PC-3 (cell line): Measurements from ENCODE around the gene CDC42BPB. TPM values are rescaled to one million over a fixed set of nuclear protein-coding genes. Genes with fewer than 3 reads are reported as not detected.
"Not testable (repeated sequence)": the region's sequence is repeated elsewhere in the genome, so short reads cannot be mapped to it uniquely, and the experiment has no call there.

Experiments used
- ATAC-seq: fragments of 200-7000 bp; cut with Tn5 transposase; 2 replicates; pipeline ENCODE4 v1.9.1; 2020; ENCODE audit warnings: mild to moderate bottlenecking, moderate library complexity
- BruUV-seq: library from RNA; stranded (reverse); fragments of 400-500 nt; replicated peaks from 2 replicates; lab custom pipeline; 2021; lab: Mats Ljungman, UMichigan
- CTCF ChIA-PET: fragments of 300-600 bp; sonication (Branson Sonifier 250); formaldehyde crosslinking; loops from one replicate; lab custom pipeline; 2022; ENCODE audit warnings: antibody characterized with exemption; lab: Charles Lee
- POLR2A ChIA-PET: fragments of 300-600 bp; sonication (Branson Sonifier 250); formaldehyde crosslinking; loops from one replicate; lab custom pipeline; 2022; ENCODE audit warnings: antibody characterized with exemption; ENCODE audit not compliant: unreplicated experiment; lab: Charles Lee
- DNase-seq: peaks from one replicate; pipeline ENCODE4 v3.0.0-alpha.2; 2015
- H2AFZ ChIP-seq: fragments of 300-600 bp; sonication (generic); 2 replicates; pipeline ENCODE4 v1.6.0; 2016; ENCODE audit warnings: antibody characterized with exemption, low read length
- H3F3A ChIP-seq: fragments of 300-600 bp; sonication (generic); one replicate; pipeline ENCODE4 v1.6.0; 2017; ENCODE audit warnings: antibody characterized with exemption, low read length, control low read depth, mild to moderate bottlenecking; ENCODE audit not compliant: unreplicated experiment
- H3K27ac ChIP-seq: fragments of 300-600 bp; sonication (generic); 2 replicates; pipeline ENCODE4 v1.5.1; 2016; ENCODE audit warnings: mild to moderate bottlenecking, low read length
- H3K27me3 ChIP-seq: fragments of 300-600 bp; sonication (generic); 2 replicates; pipeline ENCODE4 v1.6.1; 2016; ENCODE audit warnings: low read length, mixed read lengths
- H3K36me3 ChIP-seq: fragments of 300-600 bp; sonication (generic); 2 replicates; pipeline ENCODE4 v1.6.1; 2016; ENCODE audit warnings: low read depth, mixed run types, low read length, mixed read lengths
- H3K4me1 ChIP-seq: fragments of 300-600 bp; sonication (generic); 2 replicates; pipeline ENCODE4 v1.5.1; 2016; ENCODE audit warnings: low read length; ENCODE audit not compliant: insufficient read depth
- H3K4me2 ChIP-seq: fragments of 300-600 bp; sonication (generic); 2 replicates; pipeline ENCODE4 v1.6.0; 2016; ENCODE audit warnings: low read length
- H3K4me3 ChIP-seq: fragments of 300-600 bp; sonication (generic); 2 replicates; pipeline ENCODE4 v1.5.1; 2016; ENCODE audit warnings: mild to moderate bottlenecking, low read length, mixed read lengths
- H3K79me2 ChIP-seq: fragments of 300-600 bp; sonication (generic); 2 replicates; pipeline ENCODE4 v1.6.1; 2017; ENCODE audit warnings: low read length, mixed read lengths
- H3K9ac ChIP-seq: fragments of 300-600 bp; sonication (generic); 2 replicates; pipeline ENCODE4 v1.6.0; 2016; ENCODE audit warnings: mild to moderate bottlenecking, low read length
- H3K9me2 ChIP-seq: fragments of 300-600 bp; sonication (generic); replicated peaks from 2 replicates; pipeline ENCODE4 v1.6.1; 2016; ENCODE audit warnings: mixed run types, low read length, mixed read lengths
- H3K9me3 ChIP-seq: fragments of 300-600 bp; sonication (generic); 2 replicates; pipeline ENCODE4 v1.6.1; 2016; ENCODE audit warnings: low read length, mixed read lengths
- H4K20me1 ChIP-seq: fragments of 300-600 bp; sonication (generic); 2 replicates; pipeline ENCODE4 v1.6.1; 2016; ENCODE audit warnings: low read length, mixed read lengths
- CTCF ChIP-seq: fragments of 300-600 bp; sonication (generic); conservative IDR thresholded peaks from 2 replicates; pipeline ENCODE4 v1.5.1; 2017; ENCODE audit warnings: antibody characterized with exemption, low read depth, mild to moderate bottlenecking, low read length
- EZH2 ChIP-seq: fragments of 300-600 bp; sonication (generic); IDR thresholded peaks from one replicate; pipeline ENCODE4 v1.6.1; 2017; ENCODE audit warnings: antibody characterized with exemption, mild to moderate bottlenecking, low read length; ENCODE audit not compliant: unreplicated experiment
- EZH2phosphoT487 ChIP-seq: fragments of 300-600 bp; sonication (generic); IDR thresholded peaks from 2 replicates; pipeline ENCODE4 v1.6.1; 2018; ENCODE audit warnings: mild to moderate bottlenecking, antibody characterized with exemption, low read length, borderline replicate concordance
- intact Hi-C: fragments of 100-400 bp; cut with micrococcal nuclease; formaldehyde crosslinking; loops from 2 replicates; pipeline ENCODE4 v1.9.0; 2023
- total RNA-seq: library from RNA; depleted of rRNA; stranded (reverse); fragments of >200 nt; gene quantifications from 2 replicates; pipeline ENCODE4 v1.2.3, GENCODE V29; 2014

The CDC42BPB gene
- total RNA-seq, 1 experiment from 2014 or later, result 73.0 TPM

GRCh38 chr14:103052407-103052806 is 4.9 kb downstream of the CDC42BPB start:
- Histone ChIP-seq H3K9me3 (no peaks in the 10 kb centered on the region), H3K4me1 (peaks cover 12% of the 10 kb centered on the region; the same call in 1 of the 2 replicates), H3K27me3 (no peaks in the 10 kb centered on the region), H3K9ac (no peak overlapping the region), H3K9me2 (no peaks in the 10 kb centered on the region), H4K20me1 (peaks cover 26% of the 10 kb centered on the region), H3K27ac (no peak overlapping the region), H3K4me3 (no peak overlapping the region), H3K4me2 (no peak overlapping the region), H3K79me2 (peaks cover 92% of the 10 kb centered on the region), H2AFZ (no peak overlapping the region), H3F3A (no peaks in the 10 kb centered on the region), H3K36me3 (no peaks in the 10 kb centered on the region)
- ATAC-seq, result no peak
- TF ChIP-seq EZH2, result no peak
- TF ChIP-seq EZH2phosphoT487, result no peak
- TF ChIP-seq CTCF, result no peak
- CTCF ChIA-PET, result no interaction called here
- POLR2A ChIA-PET, result no interaction called here
- DNase-seq, result no peak
- BruUV-seq, result no TSS peak
- intact Hi-C loops, result no loop called here

- BruUV-seq, result no TSS peak
- Histone ChIP-seq H3K79me2 (peaks cover 96% of the 10 kb centered on the region), H3K9me3 (no peaks in the 10 kb centered on the region), H3K9ac (no peak overlapping the region), H3K4me3 (no peak overlapping the region), H3K27me3 (no peaks in the 10 kb centered on the region), H3K27ac (no peak overlapping the region), H3K4me2 (no peak overlapping the region), H3K4me1 (peaks cover 12% of the 10 kb centered on the region; the same call in 1 of the 2 replicates), H3K9me2 (no peaks in the 10 kb centered on the region), H4K20me1 (peaks cover 23% of the 10 kb centered on the region), H2AFZ (no peak overlapping the region), H3F3A (no peaks in the 10 kb centered on the region), H3K36me3 (no peaks in the 10 kb centered on the region)
- no peak for TF ChIP-seq EZH2phosphoT487
- ATAC-seq (no peak), DNase-seq (no peak)
- ChIA-PET POLR2A (no interaction called here), CTCF (no interaction called here)
- intact Hi-C loops, result no loop called here
Observed at GRCh38 chr14:103050935-103051334, 6.4 kb downstream of the CDC42BPB start.

- BruUV-seq, H3K9ac ChIP-seq, H3K9me2 ChIP-seq, H3K9me3 ChIP-seq, H3K4me2 ChIP-seq, intact Hi-C loops, POLR2A ChIA-PET, CTCF ChIA-PET, H3K36me3 ChIP-seq, H3K4me1 ChIP-seq, H3K27ac ChIP-seq, ATAC-seq, H3K4me3 ChIP-seq, H2AFZ ChIP-seq, H3F3A ChIP-seq, H3K27me3 ChIP-seq, DNase-seq: not testable (repeated sequence)
- peaks cover 96% of the 10 kb centered on the region for H3K79me2 ChIP-seq
- peaks cover 15% of the 10 kb centered on the region; the same call in 1 of the 2 replicates for H4K20me1 ChIP-seq
Observed at GRCh38 chr14:103047453-103047852, 9.9 kb downstream of the CDC42BPB start.

- ChIA-PET POLR2A (no interaction called here), CTCF (no interaction called here)
- Histone ChIP-seq H3F3A (no peaks in the 10 kb centered on the region), H3K4me2 (no peak overlapping the region), H3K36me3 (peaks cover 10% of the 10 kb centered on the region), H3K27ac (no peak overlapping the region), H3K9me2 (no peaks in the 10 kb centered on the region), H3K9me3 (no peaks in the 10 kb centered on the region), H3K4me3 (no peak overlapping the region), H3K9ac (no peak overlapping the region), H3K79me2 (peaks cover 97% of the 10 kb centered on the region), H4K20me1 (peaks cover 16% of the 10 kb centered on the region; the same call in 1 of the 2 replicates), H3K4me1 (no peaks in the 10 kb centered on the region), H2AFZ (no peak overlapping the region), H3K27me3 (no peaks in the 10 kb centered on the region)
- ATAC-seq (no peak), DNase-seq (no peak)
- TF ChIP-seq EZH2 (no peak), EZH2phosphoT487 (no peak), CTCF (no peak)
- no TSS peak for BruUV-seq
- intact Hi-C loops, result no loop called here
Observed at GRCh38 chr14:103045371-103045869, 11.9 kb downstream of the CDC42BPB start.
